Mesothelial cell of epicardium (in vitro differentiated cells): ENCODE results near the gene RGS19. TPM values are rescaled to one million over a fixed set of nuclear protein-coding genes. Genes with fewer than 3 reads are reported as not detected.

Experiments used
- DNase-seq, 2 experiments: peaks; one replicate each; pipeline ENCODE4 v3.0.0; 2021; ENCODE audit warnings: low spot score in 2 of 2; ENCODE audit not compliant: unreplicated experiment in 2 of 2
- H3K27ac Mint-ChIP-seq: 2 replicates; pipeline ENCODE4 v1.8.0; 2021; ENCODE audit warnings: mixed read lengths
- H3K27me3 Mint-ChIP-seq: 2 replicates; pipeline ENCODE4 v1.8.0; 2021; ENCODE audit warnings: low read depth, mixed read lengths
- H3K36me3 Mint-ChIP-seq: 2 replicates; pipeline ENCODE4 v1.8.0; 2021; ENCODE audit warnings: mixed read lengths
- H3K4me1 Mint-ChIP-seq: 2 replicates; pipeline ENCODE4 v1.8.0; 2021; ENCODE audit warnings: mixed read lengths
- H3K4me3 Mint-ChIP-seq: 2 replicates; pipeline ENCODE4 v1.8.0; 2021; ENCODE audit warnings: mild to moderate bottlenecking, moderate library complexity, mixed read lengths
- H3K9me3 Mint-ChIP-seq: 2 replicates; pipeline ENCODE4 v1.8.0; 2021; ENCODE audit warnings: mixed read lengths
- total RNA-seq: library from RNA; stranded (reverse); gene quantifications from 3 replicates; pipeline ENCODE4 v1.2.1, GENCODE V29; 2021
- TF ChIP-seq, protein P1 (sequence below): fragments of 200-600 bp; sonication (generic); IDR thresholded peaks from one replicate; pipeline ENCODE4 v1.5.0; 2021; ENCODE audit warnings: antibody characterized with exemption; ENCODE audit not compliant: unreplicated experiment

Gene RGS19
- total RNA-seq, 1 donor from 2014 or later, result 7.9 TPM

DNA sequence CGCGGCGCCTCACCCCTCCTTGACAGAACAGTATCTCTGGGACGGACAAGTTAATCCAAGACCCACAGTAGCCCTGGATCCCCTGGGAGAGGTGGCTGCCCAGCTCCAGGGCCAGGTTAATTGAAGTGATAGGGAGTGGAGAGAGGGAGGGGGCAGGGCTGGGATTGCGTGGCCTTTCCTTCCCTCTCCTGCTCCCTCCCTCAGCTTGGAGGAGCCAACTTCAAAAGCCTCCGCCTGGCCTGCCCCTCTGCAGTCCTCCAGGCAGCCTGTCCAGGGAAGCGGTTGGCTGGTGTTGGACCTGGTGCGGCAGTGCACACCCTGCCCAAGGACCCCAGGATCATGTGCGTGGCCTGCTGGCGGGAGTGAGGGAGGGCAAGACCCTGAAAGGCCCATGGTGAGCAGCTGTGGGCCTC lies 43.4 kb downstream of the RGS19 start, which contains the start of gene C20orf204:
Gene C20orf204, plus strand, starts transcription at position 250 of the 413 bp plus-strand sequence. Its CDS starts 142 bp downstream, at position 392.
- no peak for DNase-seq
- H3K27me3 Mint-ChIP-seq, result peaks cover 37% of the 10 kb centered on the region
- TF ChIP-seq, protein P1, sequence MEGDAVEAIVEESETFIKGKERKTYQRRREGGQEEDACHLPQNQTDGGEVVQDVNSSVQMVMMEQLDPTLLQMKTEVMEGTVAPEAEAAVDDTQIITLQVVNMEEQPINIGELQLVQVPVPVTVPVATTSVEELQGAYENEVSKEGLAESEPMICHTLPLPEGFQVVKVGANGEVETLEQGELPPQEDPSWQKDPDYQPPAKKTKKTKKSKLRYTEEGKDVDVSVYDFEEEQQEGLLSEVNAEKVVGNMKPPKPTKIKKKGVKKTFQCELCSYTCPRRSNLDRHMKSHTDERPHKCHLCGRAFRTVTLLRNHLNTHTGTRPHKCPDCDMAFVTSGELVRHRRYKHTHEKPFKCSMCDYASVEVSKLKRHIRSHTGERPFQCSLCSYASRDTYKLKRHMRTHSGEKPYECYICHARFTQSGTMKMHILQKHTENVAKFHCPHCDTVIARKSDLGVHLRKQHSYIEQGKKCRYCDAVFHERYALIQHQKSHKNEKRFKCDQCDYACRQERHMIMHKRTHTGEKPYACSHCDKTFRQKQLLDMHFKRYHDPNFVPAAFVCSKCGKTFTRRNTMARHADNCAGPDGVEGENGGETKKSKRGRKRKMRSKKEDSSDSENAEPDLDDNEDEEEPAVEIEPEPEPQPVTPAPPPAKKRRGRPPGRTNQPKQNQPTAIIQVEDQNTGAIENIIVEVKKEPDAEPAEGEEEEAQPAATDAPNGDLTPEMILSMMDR, result no peak

DNA sequence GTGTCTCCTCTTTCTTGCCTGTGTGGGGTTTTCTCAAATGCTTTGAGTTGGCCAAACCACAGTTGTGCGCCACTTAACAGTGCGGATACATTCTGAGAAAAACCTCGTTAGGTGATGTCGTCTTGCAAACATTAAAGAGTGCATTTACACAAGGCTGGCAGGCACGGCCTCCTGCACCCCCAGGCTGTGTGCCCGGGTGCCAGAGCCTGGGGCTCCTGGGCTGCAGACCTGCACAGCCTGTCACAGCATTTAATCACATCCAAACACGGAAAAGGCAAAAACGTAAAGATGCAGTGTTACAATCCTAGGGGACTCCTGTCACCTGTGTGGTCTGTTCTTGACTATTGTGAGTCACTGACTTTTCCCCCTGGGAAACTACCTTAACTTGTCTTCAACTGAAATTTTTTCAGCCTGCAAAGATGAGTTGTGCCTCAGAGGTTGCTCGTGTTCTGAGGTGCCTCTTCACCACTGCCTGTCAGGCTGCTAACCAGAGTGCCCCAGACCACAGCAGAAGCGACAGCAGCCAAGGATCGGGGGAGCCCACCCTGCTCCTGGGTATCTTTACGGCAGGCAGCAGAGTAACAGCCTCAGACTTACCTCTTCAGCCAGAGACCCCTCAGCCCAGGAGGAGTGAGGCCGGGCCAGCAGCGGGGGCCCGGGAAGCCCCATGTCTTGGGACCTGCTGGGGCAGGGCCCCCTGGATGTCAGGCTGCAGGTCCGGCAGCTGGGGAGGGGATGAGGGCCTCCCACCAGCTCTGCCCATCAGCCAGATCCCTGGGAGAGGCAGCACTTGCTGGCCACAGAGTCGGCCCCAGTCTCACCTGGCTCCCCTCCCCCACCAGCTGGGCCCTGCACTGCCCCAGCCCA lies 44.0 kb downstream of the RGS19 start:
- no peaks in the 10 kb centered on the region for H3K9me3 Mint-ChIP-seq
- H3K4me3 Mint-ChIP-seq, result no peak overlapping the region
- TF ChIP-seq, protein P1, result no peak
- no peak overlapping the region for H3K27ac Mint-ChIP-seq
- DNase-seq, result no peak
- H3K27me3 Mint-ChIP-seq, result peaks cover 30% of the 10 kb centered on the region
- H3K4me1 Mint-ChIP-seq, result peaks cover 8% of the 10 kb centered on the region
- H3K36me3 Mint-ChIP-seq, result peaks cover 8% of the 10 kb centered on the region

More for the DNA sequence above, 43.4 kb downstream of the RGS19 start, which contains the start of gene C20orf204:
- Mint-ChIP-seq H3K4me1 (peaks cover 8% of the 10 kb centered on the region), H3K9me3 (no peaks in the 10 kb centered on the region), H3K36me3 (peaks cover 4% of the 10 kb centered on the region), H3K27ac (no peak within 1 kb of the TSS), H3K4me3 (no peak within 1 kb of the TSS)

DNA sequence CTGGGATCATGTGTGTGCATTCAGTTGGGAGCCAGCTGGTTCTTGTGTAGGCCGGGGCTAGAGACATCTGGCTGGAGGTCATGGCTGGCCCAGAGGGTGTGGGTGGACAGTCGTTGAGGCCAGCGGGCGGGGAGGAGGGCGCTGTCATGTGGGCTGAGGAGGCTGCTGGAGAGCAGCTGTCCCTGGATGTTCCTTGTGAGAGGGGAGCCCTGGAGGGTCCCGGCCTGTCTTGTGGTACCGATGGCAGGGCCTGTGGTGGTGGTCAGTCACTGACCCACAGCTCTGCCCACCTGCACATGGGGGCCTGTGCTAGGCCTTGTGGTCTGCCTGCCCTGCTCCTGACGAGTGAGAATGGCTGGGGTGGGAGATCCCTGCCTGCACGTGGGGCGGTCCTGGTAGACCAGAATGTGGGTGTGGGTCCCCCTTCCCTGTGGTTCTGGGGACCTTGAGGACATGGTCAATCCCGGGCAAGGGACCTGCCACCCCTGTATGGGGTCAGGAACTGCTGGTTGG lies 45.3 kb downstream of the RGS19 start:
- H3K27me3 Mint-ChIP-seq, result peaks cover 18% of the 10 kb centered on the region
- no peak for DNase-seq
- TF ChIP-seq, protein P1, result no peak
- H3K4me3 Mint-ChIP-seq, result no peak overlapping the region
- H3K9me3 Mint-ChIP-seq, result no peaks in the 10 kb centered on the region
- peaks cover 2% of the 10 kb centered on the region for H3K4me1 Mint-ChIP-seq
- H3K36me3 Mint-ChIP-seq, result peaks cover 11% of the 10 kb centered on the region
- H3K27ac Mint-ChIP-seq, result no peak overlapping the region

DNA sequence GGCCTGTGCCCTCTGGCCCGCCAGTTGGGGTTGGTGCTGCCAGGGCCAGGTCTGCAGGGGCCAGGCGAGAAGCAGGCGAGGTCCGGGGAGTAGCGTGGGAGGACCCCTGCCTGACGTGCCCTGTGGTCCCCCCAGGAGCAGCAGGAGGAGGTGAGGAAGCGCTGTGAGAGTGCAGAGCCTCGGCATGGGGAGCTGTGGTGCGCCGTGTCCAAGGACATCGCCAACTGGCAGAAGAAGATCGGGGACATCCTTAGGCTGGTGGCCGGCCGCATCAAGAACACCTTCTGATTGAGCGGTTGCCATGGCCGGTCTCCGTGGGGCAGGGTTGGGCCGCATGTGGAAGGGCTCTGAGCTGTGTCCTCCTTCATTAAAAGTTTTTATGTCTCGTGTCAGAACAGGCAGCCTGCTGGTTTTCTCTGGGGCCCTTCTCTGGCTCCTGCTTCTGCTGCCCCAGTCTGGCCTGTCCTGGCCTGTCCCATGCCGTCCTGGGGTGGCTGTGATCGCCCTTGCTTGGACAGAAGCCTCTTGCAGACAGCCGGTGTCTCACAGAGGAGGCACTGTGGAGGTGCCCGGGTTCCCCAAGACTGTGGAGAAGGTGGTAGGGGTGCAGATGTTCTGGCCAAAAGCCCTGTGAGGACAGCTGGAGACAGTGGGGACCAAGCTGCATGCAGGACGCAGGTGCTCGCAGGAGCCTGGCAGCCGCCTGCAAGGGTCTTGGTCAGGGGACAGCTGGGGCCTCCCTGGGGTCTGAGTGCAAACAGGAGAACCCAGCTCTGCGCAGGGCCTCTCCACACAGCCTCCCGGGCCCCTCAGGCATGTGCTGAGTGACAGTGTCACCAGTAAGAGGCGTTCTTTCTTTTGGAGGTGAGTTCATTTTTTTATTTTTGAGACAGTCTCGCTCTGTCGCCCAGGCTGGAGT lies 46.4 kb downstream of the RGS19 start:
- TF ChIP-seq, protein P1, result no peak
- Mint-ChIP-seq H3K27me3 (peaks cover 17% of the 10 kb centered on the region), H3K4me1 (peaks cover 2% of the 10 kb centered on the region), H3K27ac (no peak overlapping the region), H3K4me3 (no peak overlapping the region), H3K36me3 (peaks cover 15% of the 10 kb centered on the region), H3K9me3 (no peaks in the 10 kb centered on the region)
- no peak for DNase-seq

DNA sequence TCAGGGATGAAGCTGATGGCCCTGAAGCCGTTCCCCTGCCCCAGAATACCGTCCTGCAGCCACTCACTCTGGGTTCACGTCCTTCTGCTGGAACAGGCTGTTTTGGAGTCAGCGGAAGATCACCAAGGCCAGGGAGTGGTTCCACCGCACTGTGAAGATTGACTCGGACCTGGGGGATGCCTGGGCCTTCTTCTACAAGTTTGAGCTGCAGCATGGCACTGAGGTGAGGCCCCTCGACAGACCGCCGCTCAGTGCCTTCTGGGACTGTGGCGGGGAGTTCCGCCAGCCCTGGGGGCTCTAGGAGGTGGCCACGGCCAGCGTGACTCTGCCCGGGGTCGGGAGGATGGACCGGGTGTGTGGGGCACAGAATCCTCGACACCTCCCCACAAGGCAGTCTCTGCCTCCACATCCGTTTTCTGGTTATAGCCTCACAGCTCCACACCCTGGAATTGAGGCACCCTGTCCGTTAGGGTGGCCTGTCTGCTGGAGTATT lies 47.5 kb downstream of the RGS19 start:
- H3K27ac Mint-ChIP-seq, result no peak overlapping the region

More for the DNA sequence above, 47.5 kb downstream of the RGS19 start:
- H3K27me3 Mint-ChIP-seq, result peaks cover 6% of the 10 kb centered on the region
- no peaks in the 10 kb centered on the region for H3K9me3 Mint-ChIP-seq
- H3K4me3 Mint-ChIP-seq, result no peak overlapping the region
- DNase-seq, result no peak
- peaks cover 19% of the 10 kb centered on the region for H3K36me3 Mint-ChIP-seq
- H3K4me1 Mint-ChIP-seq, result no peaks in the 10 kb centered on the region
- TF ChIP-seq, protein P1, result no peak
